ENCODE results near the gene NR4A2.
"Not testable (repeated sequence)": the region's sequence is repeated elsewhere in the genome, so short reads cannot be mapped to it uniquely, and the experiment has no call there.

The NR4A2 gene

DNA sequence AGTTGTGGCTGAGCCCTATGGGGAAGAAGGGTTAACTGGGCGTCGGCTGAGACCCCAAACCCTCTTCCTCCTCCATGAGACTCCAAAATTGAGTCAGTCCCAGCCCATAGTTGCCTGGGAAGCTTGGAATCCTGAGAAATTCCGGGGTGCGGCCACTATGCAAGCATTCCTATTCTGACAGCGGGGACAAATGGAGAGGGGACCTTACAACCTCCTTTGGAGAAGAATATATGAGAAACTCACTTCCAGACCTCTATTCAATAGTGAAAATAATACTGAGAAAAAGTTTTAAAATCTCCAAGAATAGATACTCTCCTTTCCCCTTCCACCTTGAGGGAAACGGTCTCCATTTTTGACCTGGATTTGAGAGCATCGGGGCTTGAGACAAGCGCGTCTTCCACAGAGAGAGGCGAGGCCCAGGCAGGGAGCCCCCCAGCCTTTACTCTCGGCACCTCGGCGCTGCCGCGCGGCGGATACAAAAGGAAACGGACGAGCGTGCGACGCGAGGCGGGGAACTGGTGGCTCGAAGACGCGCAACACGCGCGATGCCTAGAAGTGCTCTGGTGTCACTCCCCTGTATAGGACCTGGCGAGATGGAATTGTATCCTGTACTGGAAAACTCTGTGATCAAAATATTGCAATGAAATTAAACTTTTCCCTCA, 11.1 kb downstream of the NR4A2 start:
- DNase-seq (ENCODE audit: low spot score) (no peak), FAIRE-seq (no peak)

DNA sequence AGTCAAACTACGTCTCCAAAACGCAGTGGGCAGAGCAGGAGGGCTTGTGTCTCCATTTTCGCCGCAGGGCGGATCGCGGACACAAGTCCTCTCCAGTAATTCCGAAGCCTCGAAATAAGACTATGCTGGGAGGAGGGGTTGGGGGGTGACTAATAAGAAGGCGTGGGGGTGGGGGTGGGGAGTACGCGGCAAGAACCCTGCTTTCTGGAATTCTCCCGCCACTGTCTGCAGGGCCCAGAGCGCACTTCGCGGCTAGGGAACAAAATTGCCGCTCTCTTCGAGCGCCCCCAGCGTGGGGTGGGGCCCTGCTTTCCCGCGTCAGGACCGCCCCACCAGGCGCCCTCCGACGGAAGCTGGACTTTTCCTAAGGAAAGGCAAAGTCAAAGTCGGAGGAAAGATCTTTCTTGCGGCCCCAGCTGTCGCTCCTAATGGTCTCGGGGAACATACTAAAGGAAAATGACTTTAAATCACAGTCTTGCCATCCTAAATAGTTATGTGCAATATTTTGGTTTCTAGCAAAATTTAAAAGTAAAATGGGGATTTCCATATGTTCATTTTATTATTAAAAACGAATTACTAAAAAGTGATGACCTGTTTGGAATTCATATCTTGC, 11.9 kb downstream of the NR4A2 start:
- no peak for DNase-seq (ENCODE audit: low spot score)
- FAIRE-seq = no peak

DNA sequence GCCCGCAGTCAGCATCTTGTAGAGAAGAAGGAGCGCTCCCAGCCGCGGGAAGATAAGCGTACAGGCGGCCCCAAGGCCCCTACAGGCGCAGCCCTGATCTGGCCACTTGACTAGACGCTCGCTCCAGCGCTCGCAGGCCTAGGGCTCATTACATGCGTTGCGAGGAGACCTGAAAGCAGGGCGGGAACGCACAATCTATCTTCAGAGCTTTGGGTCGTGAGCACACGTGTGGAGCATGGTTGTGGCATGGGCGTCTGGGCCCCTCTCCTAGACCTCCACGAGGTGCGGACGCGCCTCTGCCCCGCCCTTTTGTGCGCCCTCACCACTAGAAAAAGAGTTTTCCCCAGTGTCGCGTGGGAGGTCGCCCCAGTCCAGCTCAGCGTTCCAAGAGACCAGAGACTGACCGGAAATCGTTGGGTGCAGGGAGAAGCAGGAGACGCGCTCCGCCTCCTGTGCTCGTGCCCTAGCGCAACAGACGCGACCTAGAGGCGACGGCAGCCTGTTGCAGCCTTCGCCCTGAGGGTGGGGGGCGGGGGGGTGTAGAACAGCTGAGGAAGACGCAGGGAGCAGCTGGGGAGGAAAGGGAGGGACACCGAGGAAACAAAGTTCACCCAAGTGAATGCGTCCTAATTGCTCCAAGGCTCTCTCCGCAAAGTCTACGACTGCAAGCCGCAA, 12.6 kb downstream of the NR4A2 start:
- DNase-seq (ENCODE audit: low spot score) (no peak), FAIRE-seq (no peak)

DNA sequence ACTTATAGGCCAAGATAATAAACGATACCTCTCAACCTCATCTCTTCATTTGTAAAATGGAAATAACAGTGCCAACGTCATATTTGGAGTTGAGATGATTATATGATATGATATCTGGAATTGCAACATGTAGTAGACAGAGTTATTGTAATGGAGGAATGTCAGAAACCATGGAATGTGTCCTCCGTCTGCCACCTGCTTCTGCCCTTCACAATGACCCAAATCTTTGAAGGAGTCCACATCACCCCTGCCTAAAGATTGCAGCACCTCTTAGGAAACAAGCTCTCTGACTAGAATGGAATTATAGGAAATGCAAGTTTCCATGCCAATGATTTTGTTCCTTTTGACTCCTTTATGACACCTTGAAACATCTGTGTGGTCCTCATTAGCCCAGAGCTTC, 14.9 kb downstream of the NR4A2 start:
- FAIRE-seq = no peak
- no peak for DNase-seq (ENCODE audit: low spot score)

GRCh38 chr2:156311976-156312375, 20.5 kb downstream of the NR4A2 start:
- no peak for FAIRE-seq
- DNase-seq (ENCODE audit: low spot score) = no peak

DNA sequence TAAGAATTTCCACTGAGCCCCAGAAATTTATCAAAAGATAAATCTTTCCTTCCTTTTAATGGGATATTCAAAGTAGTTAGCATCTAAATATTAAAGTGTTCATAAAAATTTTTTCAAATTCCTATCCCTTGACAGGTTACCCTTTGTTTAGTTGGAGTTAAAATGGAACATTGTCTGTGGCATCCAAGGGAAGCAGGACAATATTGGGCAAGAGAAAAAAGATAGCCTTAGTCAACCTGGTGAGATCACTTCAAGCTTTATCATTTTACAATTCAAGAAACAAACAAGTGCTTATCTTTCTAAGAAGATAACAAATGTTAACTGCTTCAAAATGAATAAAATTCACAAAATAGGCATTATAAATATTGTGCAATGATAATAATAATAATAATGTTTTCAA, 21.7 kb downstream of the NR4A2 start:
- FAIRE-seq = no peak

GRCh38 chr2:156309917-156310316, 22.6 kb downstream of the NR4A2 start:
- DNase-seq (ENCODE audit: low spot score) = no peak
- no peak for FAIRE-seq

More for the DNA sequence above, 21.7 kb downstream of the NR4A2 start:
- no peak for DNase-seq (ENCODE audit: low spot score)

DNA sequence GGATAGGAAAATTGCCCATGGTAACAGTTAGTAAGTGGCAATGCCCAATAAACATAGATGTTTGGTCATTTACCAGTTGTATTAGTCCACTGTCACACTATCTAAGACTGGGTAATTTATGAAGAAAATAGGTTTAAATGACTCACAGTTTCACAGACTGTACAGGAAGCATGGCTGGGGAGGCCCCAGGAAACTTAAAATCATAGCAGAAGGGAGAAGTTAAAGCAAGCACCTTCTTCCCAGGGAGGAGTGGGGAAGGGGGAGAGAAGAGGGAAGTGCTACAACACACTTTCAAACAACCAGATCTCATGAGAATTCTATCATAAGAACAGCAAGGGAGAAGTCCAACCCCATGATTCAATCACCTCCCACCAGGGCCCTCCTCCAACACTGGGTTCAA, 23.4 kb downstream of the NR4A2 start:
- FAIRE-seq = no peak
- no peak for DNase-seq (ENCODE audit: low spot score)

DNA sequence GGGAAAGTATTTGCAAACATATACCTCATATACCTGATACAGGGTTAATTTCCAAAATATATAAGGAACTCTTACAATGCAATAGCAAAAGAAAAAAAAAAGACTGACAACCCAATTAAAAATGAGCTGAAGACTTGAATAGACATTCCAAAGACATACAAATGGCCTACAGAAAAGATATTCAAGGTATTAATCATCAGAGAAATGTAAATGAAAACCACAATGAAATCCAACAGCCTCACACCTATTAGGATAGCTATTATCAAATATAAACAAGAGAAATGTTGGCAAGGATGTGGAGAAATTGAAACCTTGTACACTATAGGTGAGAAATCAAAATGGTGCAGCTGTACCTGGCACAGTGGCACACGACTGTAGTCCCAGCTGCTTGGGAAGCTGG, 25.7 kb downstream of the NR4A2 start:
- FAIRE-seq (no peak), DNase-seq (ENCODE audit: low spot score) (no peak)

DNA sequence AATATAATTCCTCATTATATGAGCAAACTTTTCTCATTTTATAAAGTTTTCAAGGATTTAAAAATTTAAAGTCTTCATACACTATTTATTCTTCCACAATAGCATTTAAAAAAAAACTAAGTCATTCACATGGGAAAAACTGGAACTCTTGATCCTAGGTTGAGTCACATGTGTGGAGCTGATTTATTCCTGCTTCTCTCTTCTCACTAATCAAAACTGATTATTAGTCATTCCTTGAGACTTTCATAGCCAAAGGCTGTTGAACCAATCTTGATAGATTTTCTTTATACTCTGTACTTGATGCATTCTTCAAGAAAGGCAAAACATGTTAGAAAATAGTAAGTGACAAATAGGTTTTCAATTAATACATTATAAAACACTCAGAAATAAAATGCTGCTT, 27.4 kb downstream of the NR4A2 start:
- FAIRE-seq = no peak
- DNase-seq (ENCODE audit: low spot score) = no peak

DNA sequence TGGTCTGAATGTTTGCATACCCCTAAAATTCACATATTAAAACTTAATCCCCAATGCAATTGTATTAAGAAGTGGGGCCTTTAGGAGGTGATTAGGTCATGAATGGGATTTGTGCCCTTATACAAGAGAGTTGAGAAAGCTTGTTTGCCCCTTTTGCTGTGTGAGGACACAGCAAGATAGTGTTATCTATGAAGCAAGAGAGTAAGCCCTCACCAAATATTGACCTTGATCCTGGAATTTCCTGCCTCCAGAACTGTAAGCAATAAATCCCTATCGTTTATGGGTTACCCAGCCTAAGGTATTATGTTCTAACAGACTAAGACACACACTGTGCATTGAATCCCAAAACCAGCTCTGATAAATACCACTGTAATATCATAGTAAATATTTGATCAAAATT, 32.2 kb downstream of the NR4A2 start:
- DNase-seq (ENCODE audit: low spot score) (no peak), FAIRE-seq (no peak)

- FAIRE-seq (no peak), DNase-seq (ENCODE audit: low spot score) (no peak)
Observed at GRCh38 chr2:156294945-156295580, 37.5 kb downstream of the NR4A2 start.

DNA sequence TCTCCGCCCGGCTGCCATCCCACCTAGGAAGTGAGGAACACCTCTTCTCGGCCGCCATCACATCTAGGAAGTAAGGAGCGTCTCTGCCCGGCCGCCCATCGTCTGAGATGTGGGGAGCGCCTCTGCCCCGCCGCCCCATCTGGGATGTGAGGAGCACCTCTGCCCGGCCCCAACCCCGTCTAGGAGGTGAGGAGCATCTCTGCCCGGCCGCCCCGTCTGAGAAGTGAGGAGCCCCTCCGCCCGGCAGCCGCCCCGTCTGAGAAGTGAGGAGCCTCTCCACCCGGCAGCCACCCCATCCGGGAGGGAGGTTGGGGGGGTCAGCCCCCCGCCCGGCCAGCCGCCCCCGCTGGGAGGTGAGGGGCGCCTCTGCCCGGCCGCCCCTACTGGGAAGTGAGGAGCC, 39.1 kb downstream of the NR4A2 start:
- FAIRE-seq; DNase-seq (ENCODE audit: low spot score): not testable (repeated sequence)

GRCh38 chr2:156279446-156280150, 52.9 kb downstream of the NR4A2 start:
- FAIRE-seq (no peak), DNase-seq (ENCODE audit: low spot score) (no peak)

All from RCC 7860 (cell line).